BLaER1 (cell line): ENCODE measurements around the gene SETD4.
"Not testable (repeated sequence)": the region's sequence is repeated elsewhere in the genome, so short reads cannot be mapped to it uniquely, and the experiment has no call there.

Experiments used
- H3K27ac ChIP-seq: shearing (Covaris generic); formaldehyde crosslinking; 2 replicates; pipeline ENCODE4 v1.8.1; 2022
- H3K27me3 ChIP-seq: shearing (Covaris generic); formaldehyde crosslinking; 2 replicates; pipeline ENCODE4 v1.8.1; 2022
- H3K36me3 ChIP-seq: shearing (Covaris generic); formaldehyde crosslinking; 2 replicates; pipeline ENCODE4 v1.8.1; 2022
- H3K4me1 ChIP-seq: shearing (Covaris generic); formaldehyde crosslinking; 2 replicates; pipeline ENCODE4 v1.8.1; 2022
- H3K4me2 ChIP-seq: shearing (Covaris generic); formaldehyde crosslinking; 2 replicates; pipeline ENCODE4 v1.8.1; 2022
- H3K4me3 ChIP-seq: shearing (Covaris generic); formaldehyde crosslinking; 2 replicates; pipeline ENCODE4 v1.8.1; 2022
- H3K9ac ChIP-seq: shearing (Covaris generic); formaldehyde crosslinking; 2 replicates; pipeline ENCODE4 v1.8.1; 2022
- H3K9me3 ChIP-seq: shearing (Covaris generic); formaldehyde crosslinking; 2 replicates; pipeline ENCODE4 v1.8.1; 2022
- H4K20me1 ChIP-seq: shearing (Covaris generic); formaldehyde crosslinking; 2 replicates; pipeline ENCODE4 v1.8.1; 2022
- Cebpa-rat ChIP-seq: shearing (Covaris generic); IDR thresholded peaks from 2 replicates; pipeline ENCODE4 v1.8.1; 2022

Gene SETD4

GRCh38 chr21:36060159-36060921 is at the start of gene SETD4:
SETD4 (minus strand) TSS chr21:36060526; CDS start chr21:36058888, 1,638 bp downstream.
- H3K36me3 ChIP-seq, result peaks cover 32% of the 10 kb centered on the region
- H3K9ac ChIP-seq, result peak within 1 kb of the TSS; percentile 81
- H3K4me2 ChIP-seq, result peak within 1 kb of the TSS; percentile 93
- TF ChIP-seq Cebpa-rat, result peak; percentile 62; the same call in 1 of the 2 replicates
- H3K9me3 ChIP-seq, result no peaks in the 10 kb centered on the region; the same call in 1 of the 2 replicates
- peaks cover 25% of the 10 kb centered on the region for H3K4me1 ChIP-seq
- H4K20me1 ChIP-seq, result no peaks in the 10 kb centered on the region
- H3K27ac ChIP-seq, result peak within 1 kb of the TSS; percentile 75
- peak within 1 kb of the TSS; percentile 94 for H3K4me3 ChIP-seq
- H3K27me3 ChIP-seq, result no peaks in the 10 kb centered on the region

GRCh38 chr21:36109868-36110267 is 49.5 kb upstream of the SETD4 start:
- H4K20me1 ChIP-seq, result no peaks in the 10 kb centered on the region
- no peak overlapping the region for H3K27ac ChIP-seq
- H3K27me3 ChIP-seq, result no peaks in the 10 kb centered on the region
- H3K4me3 ChIP-seq, result no peak overlapping the region
- no peak for TF ChIP-seq Cebpa-rat
- no peaks in the 10 kb centered on the region for H3K9me3 ChIP-seq
- no peak overlapping the region for H3K9ac ChIP-seq
- H3K4me2 ChIP-seq, result no peak overlapping the region
- peaks cover 18% of the 10 kb centered on the region for H3K4me1 ChIP-seq
- H3K36me3 ChIP-seq, result no peaks in the 10 kb centered on the region

- H3K4me1 ChIP-seq, result no peaks in the 10 kb centered on the region
- TF ChIP-seq Cebpa-rat, result no peak
- no peaks in the 10 kb centered on the region for H3K36me3 ChIP-seq
- H3K9ac ChIP-seq, result no peak overlapping the region
- H3K4me3 ChIP-seq, result no peak overlapping the region
- no peak overlapping the region for H3K27ac ChIP-seq
- no peak overlapping the region for H3K4me2 ChIP-seq
- H4K20me1 ChIP-seq, result no peaks in the 10 kb centered on the region
- H3K9me3 ChIP-seq, result peaks cover 12% of the 10 kb centered on the region
- no peaks in the 10 kb centered on the region for H3K27me3 ChIP-seq
These were observed 45.1 kb upstream of the SETD4 start for GRCh38 chr21:36105327-36105842.

- Histone ChIP-seq H3K4me1 (no peaks in the 10 kb centered on the region), H3K36me3 (no peaks in the 10 kb centered on the region), H3K4me2 (no peak overlapping the region), H3K27ac (no peak overlapping the region), H3K9me3 (peaks cover 12% of the 10 kb centered on the region), H3K27me3 (no peaks in the 10 kb centered on the region), H4K20me1 (no peaks in the 10 kb centered on the region), H3K4me3 (no peak overlapping the region), H3K9ac (no peak overlapping the region)
- TF ChIP-seq Cebpa-rat, result no peak
These were observed 44.3 kb upstream of the SETD4 start for GRCh38 chr21:36104317-36105300.

GRCh38 chr21:36103434-36103833 is 43.1 kb upstream of the SETD4 start:
- Histone ChIP-seq H3K27ac (no peak overlapping the region), H4K20me1 (no peaks in the 10 kb centered on the region), H3K4me3 (no peak overlapping the region), H3K36me3 (no peaks in the 10 kb centered on the region), H3K27me3 (no peaks in the 10 kb centered on the region), H3K4me2 (no peak overlapping the region), H3K9ac (no peak overlapping the region), H3K4me1 (peaks cover 1% of the 10 kb centered on the region), H3K9me3 (peaks cover 12% of the 10 kb centered on the region)
- TF ChIP-seq Cebpa-rat, result no peak

GRCh38 chr21:36100971-36101641 is 40.8 kb upstream of the SETD4 start:
- no peak overlapping the region for H3K4me2 ChIP-seq

GRCh38 chr21:36099695-36100211 is 39.4 kb upstream of the SETD4 start:
- not testable (repeated sequence) for H3K27ac ChIP-seq, H3K4me3 ChIP-seq, H3K4me2 ChIP-seq, H3K9ac ChIP-seq, H3K36me3 ChIP-seq, H4K20me1 ChIP-seq, H3K27me3 ChIP-seq
- peaks cover 13% of the 10 kb centered on the region for H3K4me1 ChIP-seq
- peaks cover 37% of the 10 kb centered on the region for H3K9me3 ChIP-seq

More at GRCh38 chr21:36100971-36101641, 40.8 kb upstream of the SETD4 start:
- TF ChIP-seq Cebpa-rat, result no peak
- Histone ChIP-seq H3K36me3 (no peaks in the 10 kb centered on the region), H3K27me3 (no peaks in the 10 kb centered on the region), H3K9ac (no peak overlapping the region), H3K9me3 (peaks cover 23% of the 10 kb centered on the region), H3K4me3 (no peak overlapping the region), H3K27ac (no peak overlapping the region), H3K4me1 (peaks cover 13% of the 10 kb centered on the region), H4K20me1 (no peaks in the 10 kb centered on the region)

- no peaks in the 10 kb centered on the region for H3K36me3 ChIP-seq
- no peak for TF ChIP-seq Cebpa-rat
- no peak overlapping the region for H3K4me2 ChIP-seq
- H3K27me3 ChIP-seq, result no peaks in the 10 kb centered on the region
- peaks cover 13% of the 10 kb centered on the region for H3K4me1 ChIP-seq
- H4K20me1 ChIP-seq, result no peaks in the 10 kb centered on the region
- H3K9me3 ChIP-seq, result peaks cover 44% of the 10 kb centered on the region
- H3K4me3 ChIP-seq, result no peak overlapping the region
- no peak overlapping the region for H3K9ac ChIP-seq
- H3K27ac ChIP-seq, result no peak overlapping the region
These were observed 38.7 kb upstream of the SETD4 start for GRCh38 chr21:36099000-36099399.

- Histone ChIP-seq H3K9ac (no peak overlapping the region), H3K9me3 (peaks cover 48% of the 10 kb centered on the region), H3K36me3 (no peaks in the 10 kb centered on the region), H3K4me3 (no peak overlapping the region), H3K4me1 (peaks cover 13% of the 10 kb centered on the region), H4K20me1 (no peaks in the 10 kb centered on the region), H3K4me2 (peak overlapping the region; percentile 49), H3K27ac (no peak overlapping the region), H3K27me3 (no peaks in the 10 kb centered on the region)
- no peak for TF ChIP-seq Cebpa-rat
These were observed 37.8 kb upstream of the SETD4 start for GRCh38 chr21:36098182-36098532.
